TTC549 (cell line): ENCODE data around the gene MRPS15.
"Not testable (repeated sequence)": the region's sequence is repeated elsewhere in the genome, so short reads cannot be mapped to it uniquely, and the experiment has no call there.

Source experiments
- FAIRE-seq: peaks from 2 replicates; lab custom pipeline; 2012; peaks lifted over from hg19 to GRCh38; lab: Jason Lieb, UNC

MRPS15 gene

GRCh38 chr1:36463803-36464604, at the start of gene MRPS15:
MRPS15 (minus strand) TSS chr1:36464384; CDS start chr1:36464275, 109 bp downstream.
- FAIRE-seq = no peak

- FAIRE-seq = no peak
Measured at GRCh38 chr1:36512842-36513241, 48.7 kb upstream of the MRPS15 start.

GRCh38 chr1:36511804-36512798, 47.9 kb upstream of the MRPS15 start:
- no peak for FAIRE-seq

GRCh38 chr1:36511220-36511619, 47.0 kb upstream of the MRPS15 start:
- FAIRE-seq = not testable (repeated sequence)

GRCh38 chr1:36510418-36510817, 46.2 kb upstream of the MRPS15 start:
- no peak for FAIRE-seq

GRCh38 chr1:36508257-36508656, 44.1 kb upstream of the MRPS15 start:
- no peak for FAIRE-seq

- no peak for FAIRE-seq
Measured at GRCh38 chr1:36506276-36506920, 42.2 kb upstream of the MRPS15 start.

- no peak for FAIRE-seq
Measured at GRCh38 chr1:36503733-36504132, 39.5 kb upstream of the MRPS15 start.

GRCh38 chr1:36503159-36503558, 39.0 kb upstream of the MRPS15 start:
- no peak for FAIRE-seq

- no peak for FAIRE-seq
Measured at GRCh38 chr1:36502616-36503015, 38.4 kb upstream of the MRPS15 start.

- not testable (repeated sequence) for FAIRE-seq
Measured at GRCh38 chr1:36501911-36502310, 37.7 kb upstream of the MRPS15 start.

- no peak for FAIRE-seq
Measured at GRCh38 chr1:36497207-36497606, 33.0 kb upstream of the MRPS15 start.

GRCh38 chr1:36494971-36495370, 30.8 kb upstream of the MRPS15 start:
- FAIRE-seq = no peak

GRCh38 chr1:36493524-36493923, 29.3 kb upstream of the MRPS15 start:
- FAIRE-seq = no peak

- FAIRE-seq = no peak
Measured at GRCh38 chr1:36492491-36492890, 28.3 kb upstream of the MRPS15 start.

GRCh38 chr1:36489258-36490051, 25.3 kb upstream of the MRPS15 start:
- not testable (repeated sequence) for FAIRE-seq

GRCh38 chr1:36487906-36488305, 23.7 kb upstream of the MRPS15 start:
- FAIRE-seq = no peak

- FAIRE-seq = not testable (repeated sequence)
Measured at GRCh38 chr1:36487336-36487725, 23.1 kb upstream of the MRPS15 start.

- no peak for FAIRE-seq
Measured at GRCh38 chr1:36486439-36487335, 22.5 kb upstream of the MRPS15 start.

GRCh38 chr1:36486093-36486438, 21.9 kb upstream of the MRPS15 start:
- FAIRE-seq = no peak

- FAIRE-seq = no peak
Measured at GRCh38 chr1:36484099-36484498, 19.9 kb upstream of the MRPS15 start.
